Measurements from ENCODE around the gene DDR1. TPM values are rescaled to one million over a fixed set of nuclear protein-coding genes. Genes with fewer than 3 reads are reported as not detected.
"Not testable (repeated sequence)": the region's sequence is repeated elsewhere in the genome, so short reads cannot be mapped to it uniquely, and the experiment has no call there.

DDR1 gene
- total RNA-seq, 1 donor from 2014 or later = 8.2 TPM

DNA sequence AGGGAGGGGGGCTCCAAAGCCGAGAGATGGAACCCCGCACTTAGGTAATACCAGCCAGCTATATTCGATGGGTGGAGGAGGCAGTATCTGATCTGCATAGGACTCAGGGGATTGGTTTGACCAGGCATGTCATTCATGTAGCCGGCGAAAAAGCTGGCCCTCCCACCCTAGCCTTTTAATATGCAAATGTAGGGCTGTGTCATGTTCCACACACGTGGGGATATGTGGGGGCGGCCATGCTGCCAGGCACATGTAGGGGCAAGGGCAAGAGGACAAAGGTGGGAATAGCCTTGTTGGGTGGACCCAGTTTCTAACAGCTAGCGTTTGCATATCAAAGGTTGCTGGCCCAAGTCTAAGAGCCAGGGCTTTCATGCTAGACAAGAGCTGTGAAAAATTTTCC is 39.1 kb upstream of the DDR1 start:
- Mint-ChIP-seq H3K27ac (ENCODE audit: unreplicated experiment) (no peak overlapping the region), H3K36me3 (ENCODE audit: low read depth, unreplicated experiment) (no peaks in the 10 kb centered on the region), H3K9me3 (ENCODE audit: unreplicated experiment) (no peaks in the 10 kb centered on the region), H3K4me3 (ENCODE audit: unreplicated experiment) (no peak overlapping the region), H3K27me3 (ENCODE audit: unreplicated experiment) (no peaks in the 10 kb centered on the region), H3K4me1 (ENCODE audit: unreplicated experiment) (peaks cover 7% of the 10 kb centered on the region)
- no peak for DNase-seq (ENCODE audit: low spot score)
- no peak for TF ChIP-seq CTCF (IDR thresholded peaks at IDR 0.05; ENCODE audit: unreplicated experiment)

DNA sequence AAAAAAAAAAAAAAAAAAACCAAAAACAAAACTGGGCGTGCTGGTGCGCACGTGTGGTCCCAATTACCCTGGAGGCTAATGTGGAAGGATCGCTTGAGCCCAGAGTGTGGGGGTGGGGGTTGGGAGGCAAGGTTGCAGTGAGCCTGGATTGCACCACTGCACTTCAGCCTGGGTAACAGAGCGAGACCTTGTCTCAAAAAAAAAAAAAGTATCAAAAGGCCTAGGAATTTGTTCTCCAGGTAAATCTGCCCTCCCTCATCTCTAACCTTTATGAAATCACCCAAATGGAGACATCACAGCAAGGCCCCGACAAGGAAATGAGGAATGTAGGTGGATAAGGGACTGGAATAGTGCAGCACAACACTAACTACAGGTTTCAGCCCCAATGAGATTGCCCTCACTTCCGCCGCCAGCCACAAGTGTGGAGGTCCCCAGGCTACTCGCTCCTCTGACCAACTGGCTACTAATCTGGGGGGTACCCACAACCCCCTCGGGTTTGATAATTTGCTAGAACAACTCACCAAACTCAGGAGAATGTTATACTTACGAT is 36.8 kb upstream of the DDR1 start:
- Mint-ChIP-seq H3K4me1 (ENCODE audit: unreplicated experiment) (peaks cover 3% of the 10 kb centered on the region), H3K27me3 (ENCODE audit: unreplicated experiment) (peaks cover 5% of the 10 kb centered on the region), H3K36me3 (ENCODE audit: low read depth, unreplicated experiment) (peaks cover 6% of the 10 kb centered on the region), H3K4me3 (ENCODE audit: unreplicated experiment) (no peak overlapping the region), H3K9me3 (ENCODE audit: unreplicated experiment) (no peaks in the 10 kb centered on the region), H3K27ac (ENCODE audit: unreplicated experiment) (no peak overlapping the region)
- no peak for TF ChIP-seq CTCF (IDR thresholded peaks at IDR 0.05; ENCODE audit: unreplicated experiment)
- DNase-seq (ENCODE audit: low spot score) = no peak

DNA sequence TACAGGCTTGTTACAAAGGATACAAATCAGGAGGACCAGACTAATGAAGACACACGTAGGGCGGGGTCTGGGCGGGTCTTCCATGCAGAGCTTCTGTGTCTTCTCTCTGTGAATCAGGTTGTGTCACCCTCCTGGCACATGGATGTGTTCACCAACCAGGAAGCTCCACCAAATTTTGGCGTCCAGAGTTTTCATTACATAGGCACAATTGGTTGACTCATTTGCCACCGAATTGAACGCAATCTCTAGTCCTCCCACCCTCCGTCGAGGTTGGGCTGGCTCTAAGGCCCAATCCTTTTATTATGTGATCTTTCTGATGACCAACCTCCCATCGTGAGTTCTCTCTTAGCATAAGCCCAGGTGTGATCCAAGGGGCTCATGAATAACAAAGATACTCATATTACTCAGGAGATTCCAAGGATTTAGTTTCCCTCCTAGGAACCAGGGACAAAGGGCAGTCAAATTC is 36.3 kb upstream of the DDR1 start:
- no peak for TF ChIP-seq CTCF (IDR thresholded peaks at IDR 0.05; ENCODE audit: unreplicated experiment)
- peaks cover 8% of the 10 kb centered on the region for H3K36me3 Mint-ChIP-seq (ENCODE audit: low read depth, unreplicated experiment)
- peaks cover 5% of the 10 kb centered on the region for H3K27me3 Mint-ChIP-seq (ENCODE audit: unreplicated experiment)
- DNase-seq (ENCODE audit: low spot score) = no peak
- peaks cover 3% of the 10 kb centered on the region for H3K4me1 Mint-ChIP-seq (ENCODE audit: unreplicated experiment)
- H3K9me3 Mint-ChIP-seq (ENCODE audit: unreplicated experiment) = no peaks in the 10 kb centered on the region
- no peak overlapping the region for H3K4me3 Mint-ChIP-seq (ENCODE audit: unreplicated experiment)
- no peak overlapping the region for H3K27ac Mint-ChIP-seq (ENCODE audit: unreplicated experiment)

DNA sequence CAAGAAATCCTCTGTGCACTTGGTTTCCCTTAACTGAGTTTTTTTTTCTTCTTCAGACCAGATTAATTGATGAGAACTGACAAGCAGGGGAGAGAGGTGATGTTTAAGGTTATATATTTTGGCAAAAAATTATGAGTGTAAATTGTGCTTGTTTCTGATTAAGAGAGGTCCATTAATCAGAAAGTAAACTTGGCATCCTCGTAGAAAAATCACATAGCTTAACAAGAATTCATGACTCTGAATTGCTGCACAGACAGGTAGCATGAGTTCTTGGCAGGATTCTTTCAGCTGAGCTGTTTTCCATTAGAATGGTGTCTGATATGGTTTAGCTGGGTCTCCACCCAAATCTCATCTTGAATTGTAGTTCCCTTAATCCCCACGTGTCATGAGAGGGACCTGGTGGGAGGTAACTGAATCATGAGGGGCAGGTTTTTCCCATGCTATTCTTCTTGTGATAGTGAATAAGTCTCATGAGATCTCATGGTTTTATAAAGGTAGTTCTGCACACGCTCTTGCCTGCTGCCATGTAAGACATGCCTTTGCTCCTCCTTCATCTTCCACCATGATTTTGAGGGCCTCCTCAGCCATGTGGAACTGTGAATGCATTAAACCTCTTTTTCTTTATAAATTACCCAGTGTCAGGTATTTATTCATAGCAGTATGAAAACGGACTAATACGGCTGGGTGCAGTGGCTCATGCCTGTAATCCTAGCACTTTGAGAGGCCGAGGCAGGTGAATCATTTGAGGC is 34.2 kb upstream of the DDR1 start:
- DNase-seq (ENCODE audit: low spot score) = no peak
- no peaks in the 10 kb centered on the region for H3K9me3 Mint-ChIP-seq (ENCODE audit: unreplicated experiment)
- H3K4me1 Mint-ChIP-seq (ENCODE audit: unreplicated experiment) = no peaks in the 10 kb centered on the region
- no peak for TF ChIP-seq CTCF (IDR thresholded peaks at IDR 0.05; ENCODE audit: unreplicated experiment)
- no peak overlapping the region for H3K4me3 Mint-ChIP-seq (ENCODE audit: unreplicated experiment)
- H3K27ac Mint-ChIP-seq (ENCODE audit: unreplicated experiment) = no peak overlapping the region
- H3K36me3 Mint-ChIP-seq (ENCODE audit: low read depth, unreplicated experiment) = peaks cover 8% of the 10 kb centered on the region
- H3K27me3 Mint-ChIP-seq (ENCODE audit: unreplicated experiment) = peaks cover 5% of the 10 kb centered on the region

DNA sequence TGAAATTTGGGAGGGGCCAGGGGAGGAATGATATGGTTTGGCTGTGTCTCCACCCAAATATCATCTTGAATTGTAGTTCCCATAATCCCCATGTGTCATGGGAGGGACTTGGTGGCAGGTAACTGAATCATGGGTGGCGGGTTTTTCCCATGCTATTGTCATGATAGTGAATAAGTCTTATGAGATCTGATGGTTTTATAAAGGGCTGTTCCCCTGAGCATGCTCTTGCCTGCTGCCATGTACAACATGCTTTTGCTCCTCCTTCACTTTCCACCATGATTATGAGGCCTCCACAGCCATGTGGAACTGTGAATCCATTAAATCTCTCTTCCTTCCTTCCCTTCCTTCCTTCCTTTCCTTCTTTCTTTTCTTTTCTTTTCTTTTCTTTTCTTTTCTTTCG is 31.9 kb upstream of the DDR1 start:
- H3K27ac Mint-ChIP-seq (ENCODE audit: unreplicated experiment); H3K36me3 Mint-ChIP-seq (ENCODE audit: low read depth, unreplicated experiment); DNase-seq (ENCODE audit: low spot score); H3K9me3 Mint-ChIP-seq (ENCODE audit: unreplicated experiment); H3K4me1 Mint-ChIP-seq (ENCODE audit: unreplicated experiment); H3K27me3 Mint-ChIP-seq (ENCODE audit: unreplicated experiment): not testable (repeated sequence)
- H3K4me3 Mint-ChIP-seq (ENCODE audit: unreplicated experiment) = peak overlapping the region; percentile 48

All from endothelial cell (in vitro differentiated cells).